ENCODE results near the gene PLA2G7. TPM values are rescaled to one million over a fixed set of nuclear protein-coding genes. Genes with fewer than 3 reads are reported as not detected.

Gene PLA2G7
- total RNA-seq, 4 donors from 2014 or later: 0.53 to 3.3 (median 0.73) TPM

- Histone ChIP-seq H3K27ac (no peak overlapping the region), H3K36me3 (no peaks in the 10 kb centered on the region), H3K27me3 (no peaks in the 10 kb centered on the region), H3K4me1 (no peaks in the 10 kb centered on the region), H3K9me3 (no peaks in the 10 kb centered on the region), H3K4me3 (no peak overlapping the region)
- no peak for DNase-seq
- TF ChIP-seq POLR2A (IDR thresholded peaks at IDR 0.05): no peak
- TF ChIP-seq, protein P1, sequence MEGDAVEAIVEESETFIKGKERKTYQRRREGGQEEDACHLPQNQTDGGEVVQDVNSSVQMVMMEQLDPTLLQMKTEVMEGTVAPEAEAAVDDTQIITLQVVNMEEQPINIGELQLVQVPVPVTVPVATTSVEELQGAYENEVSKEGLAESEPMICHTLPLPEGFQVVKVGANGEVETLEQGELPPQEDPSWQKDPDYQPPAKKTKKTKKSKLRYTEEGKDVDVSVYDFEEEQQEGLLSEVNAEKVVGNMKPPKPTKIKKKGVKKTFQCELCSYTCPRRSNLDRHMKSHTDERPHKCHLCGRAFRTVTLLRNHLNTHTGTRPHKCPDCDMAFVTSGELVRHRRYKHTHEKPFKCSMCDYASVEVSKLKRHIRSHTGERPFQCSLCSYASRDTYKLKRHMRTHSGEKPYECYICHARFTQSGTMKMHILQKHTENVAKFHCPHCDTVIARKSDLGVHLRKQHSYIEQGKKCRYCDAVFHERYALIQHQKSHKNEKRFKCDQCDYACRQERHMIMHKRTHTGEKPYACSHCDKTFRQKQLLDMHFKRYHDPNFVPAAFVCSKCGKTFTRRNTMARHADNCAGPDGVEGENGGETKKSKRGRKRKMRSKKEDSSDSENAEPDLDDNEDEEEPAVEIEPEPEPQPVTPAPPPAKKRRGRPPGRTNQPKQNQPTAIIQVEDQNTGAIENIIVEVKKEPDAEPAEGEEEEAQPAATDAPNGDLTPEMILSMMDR (IDR thresholded peaks at IDR 0.05): no peak
These were observed 50.4 kb downstream of the PLA2G7 start for GRCh38 chr6:46684771-46685170.

DNA sequence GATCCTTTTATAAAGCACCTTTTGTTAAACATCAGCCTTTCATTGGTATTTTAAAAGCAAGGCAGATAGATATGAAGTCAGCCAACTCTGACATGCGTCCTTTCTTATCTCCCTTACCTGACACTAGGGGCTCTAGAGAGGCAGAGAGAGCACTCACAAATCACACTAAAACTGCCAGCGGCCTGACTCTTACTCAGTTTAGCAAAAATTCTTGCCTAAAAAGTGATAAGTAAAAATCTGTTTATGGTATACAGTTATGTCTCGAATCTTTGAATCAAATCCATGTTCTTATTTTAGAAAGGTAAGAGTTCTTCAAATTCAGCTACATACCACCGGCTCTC lies 57.9 kb downstream of the PLA2G7 start:
- Histone ChIP-seq H3K4me3 (no peak overlapping the region), H3K27ac (no peak overlapping the region), H3K27me3 (no peaks in the 10 kb centered on the region), H3K4me1 (no peaks in the 10 kb centered on the region), H3K36me3 (no peaks in the 10 kb centered on the region), H3K9me3 (no peaks in the 10 kb centered on the region)
- TF ChIP-seq, protein P1 (IDR thresholded peaks at IDR 0.05): peak in 2 of 6 experiments; percentile 22 to 23
- no peak for TF ChIP-seq POLR2A (IDR thresholded peaks at IDR 0.05)
- no peak for DNase-seq

DNA sequence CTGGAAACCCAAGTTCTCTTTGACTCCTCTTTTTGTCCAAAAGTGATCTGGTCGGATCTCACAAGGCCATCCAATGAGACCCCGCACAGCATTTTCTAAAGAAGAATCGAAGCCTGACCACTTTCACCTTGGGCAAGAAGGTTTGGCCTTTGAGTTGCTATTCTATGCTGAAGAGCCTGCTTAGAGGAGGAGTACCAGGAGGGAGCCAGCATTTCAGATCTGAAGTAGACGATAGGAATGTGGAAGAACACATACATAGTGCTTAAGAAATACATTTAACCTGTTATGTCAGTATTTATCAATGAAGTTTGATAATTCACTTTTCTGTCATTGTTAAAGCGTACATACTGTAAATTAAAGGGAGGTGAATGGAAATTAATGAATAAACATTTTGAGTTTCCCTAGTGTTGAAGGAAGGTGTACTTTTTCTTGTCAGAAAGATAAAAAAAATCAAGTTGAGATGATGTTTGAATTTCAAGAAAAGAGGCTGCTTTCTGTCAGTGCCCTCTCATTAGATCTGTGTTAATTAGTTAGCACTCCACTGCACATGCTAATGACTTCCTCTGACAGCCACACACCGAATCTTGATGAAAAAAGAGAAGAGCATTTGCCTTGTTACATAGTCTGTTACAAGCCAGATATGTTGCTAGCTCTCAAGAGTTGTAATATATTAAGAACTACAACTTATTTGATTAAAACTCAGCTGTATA lies 58.4 kb downstream of the PLA2G7 start:
- DNase-seq: no peak
- Histone ChIP-seq H3K27ac (no peak overlapping the region), H3K4me3 (no peak overlapping the region), H3K4me1 (no peaks in the 10 kb centered on the region), H3K27me3 (no peaks in the 10 kb centered on the region), H3K9me3 (no peaks in the 10 kb centered on the region), H3K36me3 (no peaks in the 10 kb centered on the region)
- TF ChIP-seq, protein P1 (IDR thresholded peaks at IDR 0.05): no peak
- no peak for TF ChIP-seq POLR2A (IDR thresholded peaks at IDR 0.05)

DNA sequence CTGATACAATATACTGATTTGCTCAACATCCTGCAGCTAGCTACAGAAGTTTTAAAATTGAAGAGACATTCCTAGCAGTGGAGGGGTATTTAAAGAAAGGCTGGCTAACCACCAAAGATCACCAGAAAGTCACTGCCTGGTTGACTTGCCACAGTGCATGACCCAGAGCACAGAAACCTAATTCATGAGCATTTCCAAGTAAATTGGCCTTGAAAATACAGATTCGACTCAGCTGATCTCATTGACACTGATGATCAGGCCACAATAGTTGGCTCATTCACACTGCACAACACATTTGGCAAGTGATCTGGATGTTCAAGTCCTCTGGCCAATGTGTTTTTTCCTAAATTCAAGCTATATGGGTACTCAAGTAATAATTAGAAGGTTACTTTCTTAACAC lies 60.8 kb downstream of the PLA2G7 start:
- no peak overlapping the region for H3K4me3 ChIP-seq
- H3K4me1 ChIP-seq: no peaks in the 10 kb centered on the region
- H3K36me3 ChIP-seq: no peaks in the 10 kb centered on the region
- no peaks in the 10 kb centered on the region for H3K27me3 ChIP-seq
- TF ChIP-seq POLR2A (IDR thresholded peaks at IDR 0.05): no peak
- TF ChIP-seq, protein P1 (IDR thresholded peaks at IDR 0.05): no peak
- H3K9me3 ChIP-seq: no peaks in the 10 kb centered on the region
- H3K27ac ChIP-seq: no peak overlapping the region
- DNase-seq: no peak

DNA sequence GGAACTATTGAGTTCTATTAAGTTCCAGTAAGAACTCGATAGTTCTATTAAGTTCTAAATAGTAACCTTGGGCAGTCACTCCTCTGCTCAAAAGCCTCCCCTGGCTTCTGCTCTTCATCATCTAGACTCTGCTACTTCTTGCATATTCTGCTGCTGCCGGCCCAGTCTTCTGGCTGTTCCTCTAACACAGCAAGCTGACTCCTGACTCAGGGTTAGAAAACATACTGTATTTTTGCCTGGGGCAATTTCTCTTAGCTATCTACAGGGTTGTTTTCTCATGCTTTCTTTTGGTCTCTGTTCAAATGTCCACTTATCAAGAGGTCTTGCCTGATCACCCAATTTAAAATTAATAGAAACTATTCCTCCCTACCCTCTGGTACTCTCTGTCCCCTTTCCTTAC lies 67.8 kb downstream of the PLA2G7 start:
- no peaks in the 10 kb centered on the region for H3K4me1 ChIP-seq
- no peak for DNase-seq
- H3K27ac ChIP-seq: no peak overlapping the region
- TF ChIP-seq, protein P1 (IDR thresholded peaks at IDR 0.05): no peak
- TF ChIP-seq POLR2A (IDR thresholded peaks at IDR 0.05): no peak
- no peaks in the 10 kb centered on the region for H3K27me3 ChIP-seq
- H3K9me3 ChIP-seq: no peaks in the 10 kb centered on the region
- H3K36me3 ChIP-seq: no peaks in the 10 kb centered on the region
- no peak overlapping the region for H3K4me3 ChIP-seq

GRCh38 chr6:46661483-46661882 lies 73.7 kb downstream of the PLA2G7 start:
- Histone ChIP-seq H3K27ac (no peak overlapping the region), H3K4me3 (no peak overlapping the region), H3K9me3 (no peaks in the 10 kb centered on the region), H3K27me3 (no peaks in the 10 kb centered on the region), H3K36me3 (no peaks in the 10 kb centered on the region), H3K4me1 (no peaks in the 10 kb centered on the region)
- no peak for DNase-seq
- TF ChIP-seq POLR2A (IDR thresholded peaks at IDR 0.05): no peak
- TF ChIP-seq, protein P1 (IDR thresholded peaks at IDR 0.05): no peak
